ENCODE measurements around the gene IQUB.

Gene IQUB

DNA sequence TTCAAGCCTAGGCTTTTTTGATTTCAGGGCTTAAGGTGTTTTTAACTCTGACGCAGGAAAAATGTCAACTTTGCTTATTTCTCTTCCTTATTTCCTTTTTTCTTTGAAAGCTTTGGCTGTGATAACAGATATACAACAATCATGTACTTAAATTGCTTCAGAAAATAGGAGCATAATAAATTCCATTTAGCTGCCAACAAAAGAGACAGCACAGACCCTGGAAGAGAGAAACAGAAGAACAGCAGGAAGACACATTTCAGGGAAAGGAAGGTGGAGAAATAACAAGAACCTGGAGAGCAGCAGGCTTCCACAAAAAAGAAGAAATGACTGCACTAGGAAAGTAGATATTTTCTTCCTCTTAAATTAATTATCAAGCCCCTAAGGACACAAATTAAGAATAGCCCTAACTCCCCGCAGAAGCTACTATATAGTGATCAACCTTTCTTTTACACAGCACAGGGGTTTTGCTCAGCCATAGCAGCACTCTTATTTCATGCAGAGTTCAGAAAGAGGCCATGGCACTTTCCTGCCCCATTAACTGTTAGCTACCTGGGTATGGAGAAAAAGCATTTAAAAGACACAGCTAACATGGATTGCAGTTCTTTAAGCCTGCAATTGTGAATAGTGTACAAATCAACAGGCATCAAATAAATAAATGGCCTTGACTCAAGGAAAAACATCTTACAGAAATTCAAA, 61.5 kb downstream of the IQUB start:
- Histone ChIP-seq H3K36me3 (ENCODE audit: low read length) (no peaks in the 10 kb centered on the region), H3K4me3 (ENCODE audit: insufficient read depth, low read length, poor library complexity, severe bottlenecking) (no peak overlapping the region), H3K79me2 (ENCODE audit: insufficient read depth, low read length) (no peaks in the 10 kb centered on the region), H3F3A (ENCODE audit: insufficient read depth) (no peaks in the 10 kb centered on the region), H3K9me3 (ENCODE audit: insufficient read depth, low read length) (no peaks in the 10 kb centered on the region), H3K27me3 (ENCODE audit: low read length) (no peaks in the 10 kb centered on the region), H4K20me1 (ENCODE audit: low read depth, low read length) (no peaks in the 10 kb centered on the region), H2AFZ (ENCODE audit: low read depth, low read length, severe bottlenecking) (no peak overlapping the region), H3K9ac (ENCODE audit: low read length) (no peak overlapping the region), H3K27ac (ENCODE audit: low read depth, low read length) (no peak overlapping the region), H3K9me2 (replicated peaks; ENCODE audit: insufficient read depth, low read length) (no peaks in the 10 kb centered on the region), H3K4me2 (ENCODE audit: low read depth, low read length, poor library complexity, severe bottlenecking) (no peak overlapping the region)
- no peak for TF ChIP-seq EZH2phosphoT487 (conservative IDR thresholded peaks at IDR 0.05; ENCODE audit: low read length)
- TF ChIP-seq, protein P1, sequence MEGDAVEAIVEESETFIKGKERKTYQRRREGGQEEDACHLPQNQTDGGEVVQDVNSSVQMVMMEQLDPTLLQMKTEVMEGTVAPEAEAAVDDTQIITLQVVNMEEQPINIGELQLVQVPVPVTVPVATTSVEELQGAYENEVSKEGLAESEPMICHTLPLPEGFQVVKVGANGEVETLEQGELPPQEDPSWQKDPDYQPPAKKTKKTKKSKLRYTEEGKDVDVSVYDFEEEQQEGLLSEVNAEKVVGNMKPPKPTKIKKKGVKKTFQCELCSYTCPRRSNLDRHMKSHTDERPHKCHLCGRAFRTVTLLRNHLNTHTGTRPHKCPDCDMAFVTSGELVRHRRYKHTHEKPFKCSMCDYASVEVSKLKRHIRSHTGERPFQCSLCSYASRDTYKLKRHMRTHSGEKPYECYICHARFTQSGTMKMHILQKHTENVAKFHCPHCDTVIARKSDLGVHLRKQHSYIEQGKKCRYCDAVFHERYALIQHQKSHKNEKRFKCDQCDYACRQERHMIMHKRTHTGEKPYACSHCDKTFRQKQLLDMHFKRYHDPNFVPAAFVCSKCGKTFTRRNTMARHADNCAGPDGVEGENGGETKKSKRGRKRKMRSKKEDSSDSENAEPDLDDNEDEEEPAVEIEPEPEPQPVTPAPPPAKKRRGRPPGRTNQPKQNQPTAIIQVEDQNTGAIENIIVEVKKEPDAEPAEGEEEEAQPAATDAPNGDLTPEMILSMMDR (IDR thresholded peaks at IDR 0.05; ENCODE audit: insufficient read depth, low read length, poor library complexity, severe bottlenecking) = no peak

DNA sequence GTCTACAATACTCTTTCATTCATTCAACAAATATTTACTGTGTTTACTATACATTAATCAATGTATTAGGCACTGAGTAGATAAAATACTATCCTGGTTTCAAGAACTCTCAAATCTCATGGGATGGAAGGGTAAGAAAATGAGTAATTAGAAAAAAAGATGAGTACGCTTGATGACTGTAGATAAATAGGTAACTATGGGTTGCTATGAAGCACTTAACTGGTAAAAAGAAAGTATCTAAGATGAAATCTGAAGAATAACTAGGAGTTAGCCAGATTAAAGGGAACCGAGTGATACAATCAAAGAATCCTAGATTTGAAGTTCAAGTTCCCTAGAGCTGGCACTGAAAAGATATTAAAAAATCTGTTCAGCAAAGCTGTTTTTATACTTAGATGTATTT, 62.1 kb downstream of the IQUB start:
- no peak overlapping the region for H3K27ac ChIP-seq (ENCODE audit: low read depth, low read length)
- H3K9me3 ChIP-seq (ENCODE audit: insufficient read depth, low read length) = no peaks in the 10 kb centered on the region
- TF ChIP-seq, protein P1 (IDR thresholded peaks at IDR 0.05; ENCODE audit: insufficient read depth, low read length, poor library complexity, severe bottlenecking) = no peak
- TF ChIP-seq EZH2phosphoT487 (conservative IDR thresholded peaks at IDR 0.05; ENCODE audit: low read length) = no peak
- H3K27me3 ChIP-seq (ENCODE audit: low read length) = no peaks in the 10 kb centered on the region
- H3F3A ChIP-seq (ENCODE audit: insufficient read depth) = no peaks in the 10 kb centered on the region
- H3K36me3 ChIP-seq (ENCODE audit: low read length) = no peaks in the 10 kb centered on the region
- no peak overlapping the region for H3K4me2 ChIP-seq (ENCODE audit: low read depth, low read length, poor library complexity, severe bottlenecking)
- no peaks in the 10 kb centered on the region for H3K9me2 ChIP-seq (replicated peaks; ENCODE audit: insufficient read depth, low read length)
- H3K4me3 ChIP-seq (ENCODE audit: insufficient read depth, low read length, poor library complexity, severe bottlenecking) = no peak overlapping the region
- no peak overlapping the region for H3K9ac ChIP-seq (ENCODE audit: low read length)
- H4K20me1 ChIP-seq (ENCODE audit: low read depth, low read length) = no peaks in the 10 kb centered on the region
- H3K79me2 ChIP-seq (ENCODE audit: insufficient read depth, low read length) = no peaks in the 10 kb centered on the region
- H2AFZ ChIP-seq (ENCODE audit: low read depth, low read length, severe bottlenecking) = no peak overlapping the region

GRCh38 chr7:123468303-123468702, 66.1 kb downstream of the IQUB start:
- no peak overlapping the region for H2AFZ ChIP-seq (ENCODE audit: low read depth, low read length, severe bottlenecking)
- H4K20me1 ChIP-seq (ENCODE audit: low read depth, low read length) = no peaks in the 10 kb centered on the region
- no peak for TF ChIP-seq EZH2phosphoT487 (conservative IDR thresholded peaks at IDR 0.05; ENCODE audit: low read length)
- TF ChIP-seq, protein P1 (IDR thresholded peaks at IDR 0.05; ENCODE audit: insufficient read depth, low read length, poor library complexity, severe bottlenecking) = no peak
- no peaks in the 10 kb centered on the region for H3K9me2 ChIP-seq (replicated peaks; ENCODE audit: insufficient read depth, low read length)
- H3K79me2 ChIP-seq (ENCODE audit: insufficient read depth, low read length) = no peaks in the 10 kb centered on the region
- H3F3A ChIP-seq (ENCODE audit: insufficient read depth) = no peaks in the 10 kb centered on the region
- H3K4me3 ChIP-seq (ENCODE audit: insufficient read depth, low read length, poor library complexity, severe bottlenecking) = no peak overlapping the region
- no peaks in the 10 kb centered on the region for H3K36me3 ChIP-seq (ENCODE audit: low read length)
- no peak overlapping the region for H3K4me2 ChIP-seq (ENCODE audit: low read depth, low read length, poor library complexity, severe bottlenecking)
- no peak overlapping the region for H3K27ac ChIP-seq (ENCODE audit: low read depth, low read length)
- no peaks in the 10 kb centered on the region for H3K27me3 ChIP-seq (ENCODE audit: low read length)
- no peaks in the 10 kb centered on the region for H3K9me3 ChIP-seq (ENCODE audit: insufficient read depth, low read length)
- no peak overlapping the region for H3K9ac ChIP-seq (ENCODE audit: low read length)

Data from SU-DHL-6 (cell line).